A673 (cell line): ENCODE data around the gene DPYSL4. TPM values are rescaled to one million over a fixed set of nuclear protein-coding genes. Genes with fewer than 3 reads are reported as not detected.

Experiments used
- BruUV-seq: library from RNA; stranded (reverse); fragments of 400-500 nt; replicated peaks from 2 replicates; lab custom pipeline; 2021; lab: Mats Ljungman, UMichigan
- CTCF ChIA-PET: fragments of 300-600 bp; sonication (Branson Sonifier 250); formaldehyde crosslinking; loops from one replicate; lab custom pipeline; 2022; ENCODE audit warnings: antibody characterized with exemption; lab: Charles Lee
- POLR2A ChIA-PET: fragments of 300-600 bp; sonication (Branson Sonifier 250); formaldehyde crosslinking; loops from one replicate; lab custom pipeline; 2022; ENCODE audit warnings: antibody characterized with exemption; ENCODE audit not compliant: low non-redundant PET; lab: Charles Lee
- DNase-seq: peaks from one replicate; pipeline ENCODE4 v3.0.0-alpha.2; 2015; ENCODE audit warnings: low spot score
- H3K27ac ChIP-seq: fragments of 200-600 bp; sonication (generic); 2 replicates; pipeline ENCODE4 v1.5.1; 2016; ENCODE audit warnings: mixed run types, low read depth, mild to moderate bottlenecking, mixed read lengths, antibody characterized with exemption, low read length; ENCODE audit not compliant: poor library complexity, severe bottlenecking
- H3K27me3 ChIP-seq: fragments of 200-600 bp; sonication (generic); replicated peaks from 2 replicates; pipeline ENCODE4 v1.6.1; 2017; ENCODE audit warnings: mixed run types, low read depth, mild to moderate bottlenecking, mixed read lengths, antibody characterized with exemption, low read length; ENCODE audit not compliant: insufficient read depth, poor library complexity
- H3K36me3 ChIP-seq: fragments of 200-600 bp; sonication (generic); 2 replicates; pipeline ENCODE4 v1.6.1; 2016; ENCODE audit warnings: mixed run types, mild to moderate bottlenecking, mixed read lengths, antibody characterized with exemption, low read length; ENCODE audit not compliant: insufficient read depth, poor library complexity, severe bottlenecking
- H3K4me1 ChIP-seq: fragments of 200-600 bp; sonication (generic); 2 replicates; pipeline ENCODE4 v1.6.1; 2017; ENCODE audit warnings: mixed run types, mild to moderate bottlenecking, mixed read lengths, antibody characterized with exemption, low read length; ENCODE audit not compliant: insufficient read depth, poor library complexity, severe bottlenecking
- H3K4me3 ChIP-seq: fragments of 200-600 bp; sonication (generic); 2 replicates; pipeline ENCODE4 v1.5.1; 2016; ENCODE audit warnings: low read depth, mixed run types, mild to moderate bottlenecking, mixed read lengths, low read length; ENCODE audit not compliant: poor library complexity, severe bottlenecking
- H3K9me3 ChIP-seq: fragments of 200-600 bp; sonication (generic); 2 replicates; pipeline ENCODE4 v1.6.1; 2016; ENCODE audit warnings: mixed run types, low read depth, mild to moderate bottlenecking, mixed read lengths, antibody characterized with exemption, low read length; ENCODE audit not compliant: poor library complexity, severe bottlenecking
- EZH2 ChIP-seq: fragments of 200-600 bp; sonication (generic); IDR thresholded peaks from 2 replicates; pipeline ENCODE4 v1.6.1; 2017; ENCODE audit warnings: borderline replicate concordance, low read depth, mild to moderate bottlenecking, mixed read lengths, antibody characterized with exemption, low read length; ENCODE audit not compliant: poor library complexity, severe bottlenecking
- intact Hi-C: fragments of 100-400 bp; cut with micrococcal nuclease; formaldehyde crosslinking; loops from one replicate; pipeline ENCODE4 v1.10.0; 2022; ENCODE audit not compliant: unreplicated experiment
- total RNA-seq: library from RNA; stranded (reverse); gene quantifications from 2 replicates; pipeline ENCODE4 v1.2.3, GENCODE V29; 2021
- TF ChIP-seq, protein P1 (sequence below): fragments of 300-800, 200-600 bp; sonication (generic); conservative IDR thresholded peaks from 2 replicates; pipeline ENCODE4 v1.5.1; 2017; ENCODE audit warnings: low read depth, mild to moderate bottlenecking, antibody characterized with exemption, low read length, moderate library complexity, mixed read lengths

Gene DPYSL4
- total RNA-seq, 1 experiment from 2014 or later = 13.1 TPM

DNA sequence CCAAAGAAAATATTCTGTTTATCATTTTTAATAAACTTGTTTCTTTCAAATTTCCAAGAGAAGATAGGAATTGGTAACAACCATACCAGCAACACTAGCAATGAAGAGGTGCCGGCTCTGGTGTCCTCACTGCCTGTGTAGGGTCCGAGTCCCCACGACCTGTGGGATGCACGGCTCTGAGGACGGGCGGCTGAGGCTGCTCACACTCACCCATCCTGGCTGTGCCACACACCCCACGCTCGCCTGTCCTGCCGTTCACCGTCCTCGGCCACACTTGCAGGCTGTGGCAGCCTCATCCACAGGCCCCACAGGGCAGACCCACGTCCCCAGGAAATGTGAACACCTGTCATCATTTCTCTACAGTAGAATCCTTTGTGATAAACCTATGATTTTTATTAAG is 48.2 kb upstream of the DPYSL4 start:
- H3K4me3 ChIP-seq = no peak overlapping the region
- H3K9me3 ChIP-seq = no peaks in the 10 kb centered on the region
- H3K27me3 ChIP-seq = no peaks in the 10 kb centered on the region
- POLR2A ChIA-PET = no interaction called here
- H3K27ac ChIP-seq = no peak overlapping the region
- no peaks in the 10 kb centered on the region for H3K4me1 ChIP-seq
- DNase-seq = no peak
- no TSS peak for BruUV-seq
- TF ChIP-seq, protein P1, sequence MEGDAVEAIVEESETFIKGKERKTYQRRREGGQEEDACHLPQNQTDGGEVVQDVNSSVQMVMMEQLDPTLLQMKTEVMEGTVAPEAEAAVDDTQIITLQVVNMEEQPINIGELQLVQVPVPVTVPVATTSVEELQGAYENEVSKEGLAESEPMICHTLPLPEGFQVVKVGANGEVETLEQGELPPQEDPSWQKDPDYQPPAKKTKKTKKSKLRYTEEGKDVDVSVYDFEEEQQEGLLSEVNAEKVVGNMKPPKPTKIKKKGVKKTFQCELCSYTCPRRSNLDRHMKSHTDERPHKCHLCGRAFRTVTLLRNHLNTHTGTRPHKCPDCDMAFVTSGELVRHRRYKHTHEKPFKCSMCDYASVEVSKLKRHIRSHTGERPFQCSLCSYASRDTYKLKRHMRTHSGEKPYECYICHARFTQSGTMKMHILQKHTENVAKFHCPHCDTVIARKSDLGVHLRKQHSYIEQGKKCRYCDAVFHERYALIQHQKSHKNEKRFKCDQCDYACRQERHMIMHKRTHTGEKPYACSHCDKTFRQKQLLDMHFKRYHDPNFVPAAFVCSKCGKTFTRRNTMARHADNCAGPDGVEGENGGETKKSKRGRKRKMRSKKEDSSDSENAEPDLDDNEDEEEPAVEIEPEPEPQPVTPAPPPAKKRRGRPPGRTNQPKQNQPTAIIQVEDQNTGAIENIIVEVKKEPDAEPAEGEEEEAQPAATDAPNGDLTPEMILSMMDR = no peak
- no peak for TF ChIP-seq EZH2
- CTCF ChIA-PET = no interaction called here
- intact Hi-C loops = no loop called here
- no peaks in the 10 kb centered on the region for H3K36me3 ChIP-seq

DNA sequence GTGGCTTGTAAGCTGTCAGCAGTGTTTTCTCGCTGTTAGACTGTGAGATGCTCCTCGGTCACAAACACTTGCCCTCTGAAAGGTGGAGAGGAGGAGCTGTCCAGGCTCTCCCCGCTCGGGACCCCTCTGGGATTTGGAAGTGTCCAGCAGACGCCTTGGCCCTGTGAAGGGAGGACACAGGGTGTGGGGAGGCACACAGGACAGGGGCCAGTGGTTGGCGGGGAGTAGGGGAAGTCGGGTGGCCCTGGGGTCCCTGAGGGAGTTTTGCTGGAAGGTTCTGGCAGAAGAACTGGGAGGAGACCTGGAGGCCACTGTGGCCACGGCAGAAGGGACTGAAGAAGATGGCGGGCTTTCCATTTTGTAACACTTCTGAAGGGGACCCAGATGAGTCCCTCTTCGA is 47.2 kb upstream of the DPYSL4 start:
- ChIA-PET CTCF (no interaction called here), POLR2A (no interaction called here)
- no peak overlapping the region for H3K4me3 ChIP-seq
- no peaks in the 10 kb centered on the region for H3K9me3 ChIP-seq
- BruUV-seq = no TSS peak
- intact Hi-C loops = no loop called here
- no peak for TF ChIP-seq EZH2
- TF ChIP-seq, protein P1 = no peak
- H3K27me3 ChIP-seq = no peaks in the 10 kb centered on the region
- H3K27ac ChIP-seq = no peak overlapping the region
- H3K4me1 ChIP-seq = no peaks in the 10 kb centered on the region
- no peak for DNase-seq
- H3K36me3 ChIP-seq = no peaks in the 10 kb centered on the region

DNA sequence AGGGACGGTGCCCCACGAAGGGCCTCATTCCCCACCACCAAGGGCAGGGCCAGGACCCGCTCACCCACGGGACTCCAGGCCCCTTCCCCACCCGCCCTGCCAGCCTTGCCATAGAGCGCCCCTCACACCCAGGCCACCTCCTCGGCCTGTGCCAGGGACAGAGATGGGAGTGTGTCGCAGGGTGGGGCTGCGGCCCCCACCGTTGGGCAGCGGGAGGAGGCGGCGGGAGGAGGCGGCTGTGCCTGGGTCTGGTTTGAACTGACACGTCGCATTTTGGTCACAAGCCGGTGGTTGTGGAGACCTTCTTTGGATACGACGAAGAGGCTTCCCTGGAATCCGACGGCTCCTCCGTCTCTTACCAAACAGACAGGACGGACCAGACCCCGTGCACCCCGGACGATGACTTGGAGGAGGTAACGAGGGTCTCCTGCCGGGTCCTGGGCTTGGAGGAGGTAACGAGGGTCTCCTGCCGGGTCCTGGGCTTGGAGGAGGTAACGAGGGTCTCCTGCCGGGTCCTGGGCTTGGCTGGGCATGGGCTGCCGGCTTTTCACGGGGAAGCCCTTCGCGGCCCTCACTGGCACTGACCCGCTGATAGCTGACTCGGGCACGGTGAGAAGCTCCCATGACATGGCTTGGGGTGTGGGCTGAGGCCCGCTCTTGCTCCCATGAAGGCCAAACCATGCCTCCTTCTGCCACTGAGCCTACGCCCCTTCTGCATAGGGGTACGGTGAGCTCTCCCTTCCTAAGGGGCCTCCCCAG is 46.4 kb upstream of the DPYSL4 start:
- intact Hi-C loops = loop anchor here (5.0 kb wide), 1 partner anchor 253 kb away; no protein-coding TSS in a partner anchor

More for the DNA sequence above, 46.4 kb upstream of the DPYSL4 start:
- no peak for TF ChIP-seq EZH2
- TF ChIP-seq, protein P1 = no peak
- POLR2A ChIA-PET = no interaction called here
- H3K36me3 ChIP-seq = no peaks in the 10 kb centered on the region
- no peak overlapping the region for H3K27ac ChIP-seq
- DNase-seq = no peak
- H3K4me1 ChIP-seq = no peaks in the 10 kb centered on the region
- H3K4me3 ChIP-seq = no peak overlapping the region
- no TSS peak for BruUV-seq
- no peaks in the 10 kb centered on the region for H3K27me3 ChIP-seq
- CTCF ChIA-PET = no interaction called here
- no peaks in the 10 kb centered on the region for H3K9me3 ChIP-seq
